ENCODE data around the gene ZC3H12A. TPM values are rescaled to one million over a fixed set of nuclear protein-coding genes. Genes with fewer than 3 reads are reported as not detected.

Gene ZC3H12A
- total RNA-seq, 2 experiments from 2014 or later = 164 to 165 TPM

GRCh38 chr1:37469386-37469785 is 5.0 kb upstream of the ZC3H12A start:
- H3K9me3 Mint-ChIP-seq = no peaks in the 10 kb centered on the region
- no peak for ATAC-seq (ENCODE audit: poor library complexity)
- H3K4me3 ChIP-seq (ENCODE audit: low read length) = no peak overlapping the region
- H3K4me3 Mint-ChIP-seq = no peak overlapping the region
- H3K4me1 Mint-ChIP-seq (ENCODE audit: low read depth) = peaks cover 34% of the 10 kb centered on the region
- peaks cover 15% of the 10 kb centered on the region for H3K36me3 Mint-ChIP-seq (ENCODE audit: low read depth)
- intact Hi-C loops (cut with DNase I, micrococcal nuclease) = no loop called here
- DNase-seq = no peak
- H3K4me1 ChIP-seq (ENCODE audit: insufficient read depth, low read length) = peaks cover 33% of the 10 kb centered on the region
- H3K27me3 Mint-ChIP-seq = no peaks in the 10 kb centered on the region
- H3K27me3 ChIP-seq (ENCODE audit: control insufficient read depth in 1 of 2, insufficient read depth in 2 of 2, low read length in 2 of 2) = no peaks in the 10 kb centered on the region
- ChIA-PET CTCF (interaction anchor here (1.0 to 7.1 kb wide), 2 partner anchors 18 to 45 kb away, joined by 4 to 65 read pairs; partner anchors contain the start of gene MEAF6), POLR2A (interaction anchor here (10.8 kb wide), 1 partner anchor 17 kb away, joined by 136 read pairs; no protein-coding TSS in a partner anchor)
- TF ChIP-seq CTCF (IDR thresholded peaks at IDR 0.05) = no peak
- no peaks in the 10 kb centered on the region for H3K9me3 ChIP-seq (ENCODE audit: control insufficient read depth in 1 of 2, insufficient read depth in 1 of 2, low read length in 2 of 2)
- H3K27ac Mint-ChIP-seq = no peak overlapping the region
- no peaks in the 10 kb centered on the region for H3K36me3 ChIP-seq (ENCODE audit: insufficient read depth, low read length)
- no peak overlapping the region for H3K27ac ChIP-seq (ENCODE audit: low read depth in 1 of 2, low read length in 2 of 2)

GRCh38 chr1:37471345-37472231 is 2.8 kb upstream of the ZC3H12A start:
- H3K36me3 Mint-ChIP-seq (ENCODE audit: low read depth) = peaks cover 30% of the 10 kb centered on the region
- intact Hi-C loops (cut with DNase I, micrococcal nuclease) = loop anchor here in 1 of 2 experiments (2.0 kb wide), 1 partner anchor 15 kb away; no protein-coding TSS in a partner anchor
- peak overlapping the region; percentile 87 for H3K27ac Mint-ChIP-seq
- DNase-seq = peak in 2 of 14 experiments; percentile 39 to 49
- peaks cover 11% of the 10 kb centered on the region for H3K36me3 ChIP-seq (ENCODE audit: insufficient read depth, low read length)
- H3K27me3 Mint-ChIP-seq = no peaks in the 10 kb centered on the region
- peaks cover 43% of the 10 kb centered on the region for H3K4me1 ChIP-seq (ENCODE audit: insufficient read depth, low read length)
- POLR2A ChIA-PET = interaction anchor here (1.1 to 10.8 kb wide), 2 partner anchors 15 to 43 kb away, joined by 6 to 136 read pairs; partner anchors contain the start of gene MEAF6
- no peaks in the 10 kb centered on the region for H3K27me3 ChIP-seq (ENCODE audit: control insufficient read depth in 1 of 2, insufficient read depth in 2 of 2, low read length in 2 of 2)
- H3K4me1 Mint-ChIP-seq (ENCODE audit: low read depth) = peaks cover 42% of the 10 kb centered on the region
- peak overlapping the region; percentile 85 for H3K4me3 Mint-ChIP-seq
- H3K9me3 Mint-ChIP-seq = no peaks in the 10 kb centered on the region
- no peak for TF ChIP-seq CTCF (IDR thresholded peaks at IDR 0.05)
- CTCF ChIA-PET = interaction anchor here (0.9 to 7.1 kb wide), 2 partner anchors 12 to 16 kb away, joined by 3 to 65 read pairs; no protein-coding TSS in a partner anchor
- no peak for ATAC-seq (ENCODE audit: poor library complexity)
- H3K4me3 ChIP-seq (ENCODE audit: low read length) = no peak overlapping the region
- H3K9me3 ChIP-seq (ENCODE audit: control insufficient read depth in 1 of 2, insufficient read depth in 1 of 2, low read length in 2 of 2) = no peaks in the 10 kb centered on the region
- H3K27ac ChIP-seq (ENCODE audit: low read depth in 1 of 2, low read length in 2 of 2) = peak overlapping the region in 1 of 2 donors; percentile 8

GRCh38 chr1:37472281-37472680 is 2.1 kb upstream of the ZC3H12A start:
- no peak for DNase-seq
- Histone ChIP-seq H3K27ac (ENCODE audit: low read depth in 1 of 2, low read length in 2 of 2) (peak overlapping the region; percentile 43 to 79), H3K27me3 (ENCODE audit: control insufficient read depth in 1 of 2, insufficient read depth in 2 of 2, low read length in 2 of 2) (no peaks in the 10 kb centered on the region), H3K9me3 (ENCODE audit: control insufficient read depth in 1 of 2, insufficient read depth in 1 of 2, low read length in 2 of 2) (no peaks in the 10 kb centered on the region), H3K4me3 (ENCODE audit: low read length) (no peak overlapping the region), H3K4me1 (ENCODE audit: insufficient read depth, low read length) (peaks cover 50% of the 10 kb centered on the region), H3K36me3 (ENCODE audit: insufficient read depth, low read length) (peaks cover 17% of the 10 kb centered on the region)
- H3K4me3 Mint-ChIP-seq = peak overlapping the region; percentile 85
- POLR2A ChIA-PET = interaction anchor here (1.1 to 10.8 kb wide), 3 partner anchors 12 to 42 kb away, joined by 6 to 136 read pairs (median 8); partner anchors contain the start of gene MEAF6
- CTCF ChIA-PET = interaction anchor here (7.1 kb wide), 1 partner anchor 15 kb away, joined by 65 read pairs; no protein-coding TSS in a partner anchor
- no peak for ATAC-seq (ENCODE audit: poor library complexity)
- peak overlapping the region; percentile 87 for H3K27ac Mint-ChIP-seq
- peaks cover 36% of the 10 kb centered on the region for H3K36me3 Mint-ChIP-seq (ENCODE audit: low read depth)
- TF ChIP-seq CTCF (IDR thresholded peaks at IDR 0.05) = no peak
- peaks cover 47% of the 10 kb centered on the region for H3K4me1 Mint-ChIP-seq (ENCODE audit: low read depth)
- intact Hi-C loops (cut with DNase I, micrococcal nuclease) = loop anchor here in 1 of 2 experiments (2.0 kb wide), 1 partner anchor 15 kb away; no protein-coding TSS in a partner anchor
- H3K9me3 Mint-ChIP-seq = no peaks in the 10 kb centered on the region
- no peaks in the 10 kb centered on the region for H3K27me3 Mint-ChIP-seq

Measured in CD4-positive, alpha-beta T cell (primary cell).